B cell (primary cell): ENCODE results near the gene BEND7. TPM values are rescaled to one million over a fixed set of nuclear protein-coding genes. Genes with fewer than 3 reads are reported as not detected.

Experiments
- ATAC-seq: fragments of 200-7000 bp; cut with Tn5 transposase; one replicate; pipeline ENCODE4 v1.10.0; 2021; ENCODE audit warnings: low read depth, mild to moderate bottlenecking, moderate number of reproducible peaks, moderate library complexity
- CTCF ChIA-PET: fragments of 350-600 bp; sonication (Branson Sonifier 250); formaldehyde crosslinking; loops from one replicate; lab custom pipeline; 2021; ENCODE audit warnings: antibody characterized with exemption, inconsistent platforms; lab: Charles Lee
- POLR2A ChIA-PET: fragments of 350-600 bp; sonication (Branson Sonifier 250); formaldehyde crosslinking; loops from one replicate; lab custom pipeline; 2021; ENCODE audit warnings: antibody characterized with exemption; lab: Charles Lee
- DNase-seq: peaks from one replicate; pipeline ENCODE4 v3.0.0; 2013
- H2AFZ ChIP-seq: 2 replicates; pipeline ENCODE4 v1.6.1; 2012; ENCODE audit warnings: mild to moderate bottlenecking, low read depth, low read length; ENCODE audit not compliant: insufficient read depth, poor library complexity, severe bottlenecking
- H3K27ac ChIP-seq, 2 donors: 1 replicate in 1 of 2; 2 replicates in 1 of 2; pipeline ENCODE4 v1.5.1; 2012 to 2013; ENCODE audit warnings: low read length in 2 of 2, mild to moderate bottlenecking in 2 of 2, moderate library complexity in 1 of 2
- H3K27me3 ChIP-seq, 4 experiments: fragments of 200-600 bp in 1 of 4; sonication (generic) in 1 of 4; replicated peaks in 1 of 4; 1 replicate in 2 of 4; 2 replicates in 2 of 4; pipeline versions ENCODE4 v1.6.1 to v1.7.0; 2013 to 2016; ENCODE audit warnings: low read length in 3 of 4, mild to moderate bottlenecking in 2 of 4, mixed read lengths in 1 of 4, moderate library complexity in 1 of 4; ENCODE audit not compliant: insufficient read depth in 4 of 4, control insufficient read depth in 3 of 4; ENCODE audit errors: control extremely low read depth in 1 of 4
- H3K36me3 ChIP-seq, 2 experiments: replicated peaks in 1 of 2; 1 replicate in 1 of 2; 2 replicates in 1 of 2; pipeline versions ENCODE4 v1.6.1 to v1.7.1; 2013; ENCODE audit warnings: low read length in 1 of 2; ENCODE audit not compliant: insufficient read depth in 2 of 2, control insufficient read depth in 1 of 2; ENCODE audit errors: control extremely low read depth in 1 of 2, extremely low read depth in 1 of 2
- H3K4me1 ChIP-seq, 2 donors: fragments of 200-600 bp in 1 of 2; sonication (generic) in 1 of 2; 1 replicate in 1 of 2; 2 replicates in 1 of 2; pipeline versions ENCODE4 v1.5.1 to v1.6.1; 2013 to 2017; ENCODE audit warnings: low read length in 2 of 2; ENCODE audit not compliant: control insufficient read depth in 2 of 2, insufficient read depth in 2 of 2
- H3K4me2 ChIP-seq: replicated peaks from 2 replicates; pipeline ENCODE3; 2012; ENCODE audit warnings: mild to moderate bottlenecking, low read depth, low read length; ENCODE audit not compliant: poor library complexity, severe bottlenecking
- H3K4me3 ChIP-seq, 5 experiments: fragments of 200-600 bp in 1 of 5; sonication (generic) in 1 of 5; 1 replicate in 3 of 5; 2 replicates in 2 of 5; pipeline versions ENCODE4 v1.5.1 to v1.7.0; 2011 to 2016; ENCODE audit warnings: low read length in 4 of 5, mild to moderate bottlenecking in 4 of 5, low read depth in 2 of 5, control low read depth in 1 of 5, moderate library complexity in 1 of 5; ENCODE audit not compliant: insufficient read depth in 1 of 5; ENCODE audit errors: control extremely low read depth in 1 of 5, extremely low read depth in 1 of 5
- H3K79me2 ChIP-seq: fragments of 200-600 bp; sonication (generic); one replicate; pipeline ENCODE4 v1.6.0; 2016; ENCODE audit warnings: low read length; ENCODE audit not compliant: control insufficient read depth, insufficient read depth
- H3K9ac ChIP-seq: fragments of 200-600 bp; sonication (generic); 2 replicates; pipeline ENCODE4 v1.6.1; 2017; ENCODE audit warnings: mild to moderate bottlenecking, low read length, moderate library complexity
- H3K9me3 ChIP-seq, 3 donors: one replicate each; pipeline versions ENCODE4 v1.6.1 to v1.7.1; 2013; ENCODE audit warnings: low read length in 2 of 3; ENCODE audit not compliant: control insufficient read depth in 2 of 3, insufficient read depth in 1 of 3; ENCODE audit errors: control extremely low read depth in 1 of 3
- H4K20me1 ChIP-seq: 2 replicates; pipeline ENCODE4 v1.6.0; 2012; ENCODE audit warnings: mild to moderate bottlenecking, low read length; ENCODE audit not compliant: insufficient read depth, control insufficient read depth, poor library complexity, severe bottlenecking
- H3K27ac Mint-ChIP-seq: one replicate; pipeline ENCODE4 v1.8.0; 2021; ENCODE audit warnings: mixed read lengths
- H3K27me3 Mint-ChIP-seq: one replicate; pipeline ENCODE4 v1.8.0; 2021; ENCODE audit warnings: mixed read lengths
- H3K4me1 Mint-ChIP-seq: one replicate; pipeline ENCODE4 v1.8.0; 2021; ENCODE audit warnings: mixed read lengths
- H3K4me3 Mint-ChIP-seq: one replicate; pipeline ENCODE4 v1.8.0; 2021; ENCODE audit warnings: mixed read lengths
- H3K9me3 Mint-ChIP-seq: one replicate; pipeline ENCODE4 v1.8.0; 2022; ENCODE audit warnings: mixed read lengths; ENCODE audit not compliant: insufficient read depth
- EZH2 ChIP-seq: IDR thresholded peaks from 2 replicates; pipeline ENCODE4 v1.6.1; 2012; ENCODE audit warnings: borderline replicate concordance, low read depth, mild to moderate bottlenecking, moderate library complexity, low read length; ENCODE audit not compliant: insufficient read depth, poor library complexity, severe bottlenecking
- WGBS: methylation state at CpG from one replicate; pipeline ENCODE4 v1.1.5; 2013; ENCODE audit warnings: missing lambda C conversion rate; ENCODE audit not compliant: insufficient coverage; 5-methylcytosine and 5-hydroxymethylcytosine counted together
- intact Hi-C: fragments of 100-400 bp; cut with micrococcal nuclease; formaldehyde crosslinking; loops from one replicate; pipeline ENCODE4 v1.10.0; 2022
- polyA plus RNA-seq: library from polyadenylated mRNA; depleted of rRNA; stranded (reverse); fragments of >200 nt; gene quantifications from 2 replicates; pipeline ENCODE4 v1.2.3, GENCODE V29; 2012
- total RNA-seq, 2 donors: library from RNA; stranded (reverse); fragments of 120-200 nt in 1 of 2; gene quantifications; 1 replicate in 1 of 2; 2 replicates in 1 of 2; pipeline versions ENCODE4 v1.2.3 to v1.2.4, GENCODE V29; 2013 to 2022
- TF ChIP-seq, protein P1 (sequence below): fragments of 200-600 bp; IDR thresholded peaks from one replicate; pipeline ENCODE4 v1.8.0; 2022; ENCODE audit warnings: antibody characterized with exemption, mild to moderate bottlenecking

BEND7 gene
- total and polyA plus RNA-seq, 2 donors (not counting 1 experiment from before 2014, with no cell fraction given), result 0.10 TPM; not detected in 1

DNA sequence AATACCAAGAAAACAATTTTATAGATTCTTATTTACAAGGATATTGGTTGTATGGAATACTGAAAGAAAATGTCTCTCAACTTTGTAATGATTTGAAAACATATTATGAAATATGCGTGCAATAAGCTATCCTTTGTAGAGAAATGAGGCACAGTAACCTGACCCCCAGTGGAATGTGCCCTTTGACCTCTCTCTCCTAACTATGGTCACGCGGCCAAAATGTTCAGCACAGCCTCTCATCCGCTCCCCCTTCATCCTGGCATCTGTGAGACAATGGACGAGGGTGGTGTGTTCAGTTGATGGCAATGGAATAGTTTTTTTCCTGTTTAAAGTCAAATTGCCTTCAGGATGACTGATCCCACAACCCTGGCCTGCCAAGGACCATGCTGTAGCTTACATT is 13.3 kb downstream of the BEND7 start:
- Histone ChIP-seq H3K4me1 (no peaks in the 10 kb centered on the region), H3K4me3 (no peak overlapping the region), H3K27ac (no peak overlapping the region), H3K36me3 (no peaks in the 10 kb centered on the region), H3K9me3 (no peaks in the 10 kb centered on the region), H4K20me1 (no peaks in the 10 kb centered on the region), H3K79me2 (no peaks in the 10 kb centered on the region), H3K27me3 (peaks cover 0 to 7% (median 0%) of the 10 kb centered on the region in 4 experiments), H3K4me2 (no peak overlapping the region), H3K9ac (no peak overlapping the region), H2AFZ (no peak overlapping the region)
- POLR2A ChIA-PET, result no interaction called here
- ATAC-seq (no peak), DNase-seq (no peak)
- 90% methylated on average over 2 of the region's 5 CpGs for WGBS
- H3K4me3 Mint-ChIP-seq, result no peak overlapping the region
- no peaks in the 10 kb centered on the region for H3K4me1 Mint-ChIP-seq
- CTCF ChIA-PET, result no interaction called here
- intact Hi-C loops, result no loop called here
- peaks cover 48% of the 10 kb centered on the region for H3K27me3 Mint-ChIP-seq
- no peak overlapping the region for H3K27ac Mint-ChIP-seq
- no peaks in the 10 kb centered on the region for H3K9me3 Mint-ChIP-seq
- no peak for TF ChIP-seq EZH2
- TF ChIP-seq, protein P1, sequence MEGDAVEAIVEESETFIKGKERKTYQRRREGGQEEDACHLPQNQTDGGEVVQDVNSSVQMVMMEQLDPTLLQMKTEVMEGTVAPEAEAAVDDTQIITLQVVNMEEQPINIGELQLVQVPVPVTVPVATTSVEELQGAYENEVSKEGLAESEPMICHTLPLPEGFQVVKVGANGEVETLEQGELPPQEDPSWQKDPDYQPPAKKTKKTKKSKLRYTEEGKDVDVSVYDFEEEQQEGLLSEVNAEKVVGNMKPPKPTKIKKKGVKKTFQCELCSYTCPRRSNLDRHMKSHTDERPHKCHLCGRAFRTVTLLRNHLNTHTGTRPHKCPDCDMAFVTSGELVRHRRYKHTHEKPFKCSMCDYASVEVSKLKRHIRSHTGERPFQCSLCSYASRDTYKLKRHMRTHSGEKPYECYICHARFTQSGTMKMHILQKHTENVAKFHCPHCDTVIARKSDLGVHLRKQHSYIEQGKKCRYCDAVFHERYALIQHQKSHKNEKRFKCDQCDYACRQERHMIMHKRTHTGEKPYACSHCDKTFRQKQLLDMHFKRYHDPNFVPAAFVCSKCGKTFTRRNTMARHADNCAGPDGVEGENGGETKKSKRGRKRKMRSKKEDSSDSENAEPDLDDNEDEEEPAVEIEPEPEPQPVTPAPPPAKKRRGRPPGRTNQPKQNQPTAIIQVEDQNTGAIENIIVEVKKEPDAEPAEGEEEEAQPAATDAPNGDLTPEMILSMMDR, result no peak

DNA sequence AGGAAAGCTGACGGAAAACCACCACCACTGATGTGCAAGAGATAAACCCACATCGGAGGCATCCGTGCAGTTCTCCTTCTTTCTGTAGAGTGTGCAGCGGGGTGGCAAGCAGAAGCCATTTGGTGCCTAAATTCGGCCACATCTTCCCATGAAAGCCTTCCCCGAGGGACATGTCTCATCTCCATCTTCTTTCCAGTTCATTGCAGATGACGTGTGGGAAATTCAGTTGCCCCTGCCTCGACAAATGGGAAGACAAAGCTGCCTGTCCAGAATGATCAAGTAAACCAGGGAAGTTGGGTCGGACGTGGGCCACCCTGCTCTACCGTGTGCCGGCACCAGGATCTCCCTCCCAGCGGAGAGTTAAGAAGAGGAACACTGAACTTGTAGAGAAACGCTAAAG is 14.5 kb downstream of the BEND7 start:
- Mint-ChIP-seq H3K27me3 (peaks cover 53% of the 10 kb centered on the region), H3K9me3 (no peaks in the 10 kb centered on the region), H3K4me1 (no peaks in the 10 kb centered on the region), H3K4me3 (no peak overlapping the region), H3K27ac (no peak overlapping the region)
- no peak for TF ChIP-seq EZH2
- TF ChIP-seq, protein P1, result no peak
- CTCF ChIA-PET, result no interaction called here
- Histone ChIP-seq H4K20me1 (no peaks in the 10 kb centered on the region), H3K36me3 (no peaks in the 10 kb centered on the region), H2AFZ (no peak overlapping the region), H3K9ac (no peak overlapping the region), H3K27me3 (peaks cover 0 to 3% (median 0%) of the 10 kb centered on the region in 4 experiments), H3K9me3 (no peaks in the 10 kb centered on the region), H3K4me3 (no peak overlapping the region), H3K4me1 (no peaks in the 10 kb centered on the region), H3K4me2 (no peak overlapping the region), H3K27ac (no peak overlapping the region), H3K79me2 (no peaks in the 10 kb centered on the region)
- POLR2A ChIA-PET, result no interaction called here
- DNase-seq, result no peak
- 93% methylated on average over 13 of the region's 14 CpGs for WGBS
- intact Hi-C loops, result no loop called here
- ATAC-seq, result no peak
